CD4-positive, alpha-beta memory T cell (primary cell): Measurements from ENCODE around the gene ADCY6. TPM values are rescaled to one million over a fixed set of nuclear protein-coding genes. Genes with fewer than 3 reads are reported as not detected.

ENCODE experiments used
- CTCF ChIA-PET: fragments of 350-600 bp; sonication (Branson Sonifier 250); formaldehyde crosslinking; loops from one replicate; lab custom pipeline; 2021; ENCODE audit warnings: inconsistent platforms; ENCODE audit not compliant: partially characterized antibody; lab: Charles Lee
- POLR2A ChIA-PET: fragments of 350-600 bp; sonication (Branson Sonifier 250); formaldehyde crosslinking; loops from one replicate; lab custom pipeline; 2021; ENCODE audit not compliant: partially characterized antibody; lab: Charles Lee
- DNase-seq, 5 donors: peaks; one replicate each; pipeline versions ENCODE4 v3.0.0 to v3.0.0-alpha.2; 2020 to 2022; ENCODE audit warnings: mixed read lengths in 1 of 5
- H3K27ac ChIP-seq: one replicate; pipeline ENCODE4 v1.7.0; 2013; ENCODE audit warnings: low read depth, low read length
- H3K27me3 ChIP-seq: 2 replicates; pipeline ENCODE4 v1.7.0; 2013; ENCODE audit warnings: mild to moderate bottlenecking, low read length, moderate library complexity; ENCODE audit not compliant: insufficient read depth
- H3K36me3 ChIP-seq: 2 replicates; pipeline ENCODE4 v1.7.0; 2013; ENCODE audit warnings: mild to moderate bottlenecking, low read length, moderate library complexity; ENCODE audit not compliant: insufficient read depth
- H3K4me1 ChIP-seq: 2 replicates; pipeline ENCODE4 v1.7.0; 2013; ENCODE audit warnings: mild to moderate bottlenecking, low read length, moderate library complexity; ENCODE audit not compliant: insufficient read depth
- H3K4me3 ChIP-seq, 2 donors: one replicate each; pipeline ENCODE4 v1.7.0; 2013; ENCODE audit warnings: low read length in 2 of 2, mild to moderate bottlenecking in 1 of 2
- H3K9me3 ChIP-seq, 2 donors: one replicate each; pipeline ENCODE4 v1.7.0; 2013; ENCODE audit warnings: low read length in 2 of 2, control low read depth in 1 of 2; ENCODE audit not compliant: control insufficient read depth in 1 of 2
- H3K27ac Mint-ChIP-seq, 7 donors: one replicate each; pipeline ENCODE4 v1.8.0; 2020 to 2021; ENCODE audit warnings: mixed read lengths in 7 of 7, mild to moderate bottlenecking in 6 of 7, inconsistent platforms in 3 of 7, moderate library complexity in 3 of 7
- H3K27me3 Mint-ChIP-seq, 2 donors: one replicate each; pipeline ENCODE4 v1.8.0; 2020 to 2021; ENCODE audit warnings: mixed read lengths in 2 of 2
- H3K36me3 Mint-ChIP-seq, 2 donors: one replicate each; pipeline ENCODE4 v1.8.0; 2020 to 2021; ENCODE audit warnings: mixed read lengths in 2 of 2, inconsistent platforms in 1 of 2, mild to moderate bottlenecking in 1 of 2
- H3K4me1 Mint-ChIP-seq, 4 donors: one replicate each; pipeline ENCODE4 v1.8.0; 2020 to 2021; ENCODE audit warnings: mixed read lengths in 4 of 4, mild to moderate bottlenecking in 1 of 4
- H3K4me3 Mint-ChIP-seq, 8 donors: one replicate each; pipeline ENCODE4 v1.8.0; 2020 to 2021; ENCODE audit warnings: mixed read lengths in 8 of 8, mild to moderate bottlenecking in 7 of 8, moderate library complexity in 6 of 8, inconsistent platforms in 3 of 8
- H3K9me3 Mint-ChIP-seq, 8 donors: one replicate each; pipeline ENCODE4 v1.8.0; 2020 to 2021; ENCODE audit warnings: mixed read lengths in 8 of 8, mild to moderate bottlenecking in 5 of 8, inconsistent platforms in 3 of 8, moderate library complexity in 1 of 8
- intact Hi-C: fragments of 100-400 bp; cut with micrococcal nuclease; formaldehyde crosslinking; loops from one replicate; pipeline ENCODE4 v1.15.1; 2023
- polyA plus RNA-seq, 2 donors: library from polyadenylated mRNA; unstranded; fragments of 300-500 nt; fragmentation: Illumina TruSeq; gene quantifications; one replicate each; pipeline ENCODE4 v1.2.3, GENCODE V29; 2021
- total RNA-seq, 2 experiments: library from RNA; stranded (reverse); gene quantifications; one replicate each; pipeline ENCODE4 v1.2.3, GENCODE V29; 2021

Gene ADCY6
- total and polyA plus RNA-seq, 4 experiments from 2014 or later: not detected

DNA sequence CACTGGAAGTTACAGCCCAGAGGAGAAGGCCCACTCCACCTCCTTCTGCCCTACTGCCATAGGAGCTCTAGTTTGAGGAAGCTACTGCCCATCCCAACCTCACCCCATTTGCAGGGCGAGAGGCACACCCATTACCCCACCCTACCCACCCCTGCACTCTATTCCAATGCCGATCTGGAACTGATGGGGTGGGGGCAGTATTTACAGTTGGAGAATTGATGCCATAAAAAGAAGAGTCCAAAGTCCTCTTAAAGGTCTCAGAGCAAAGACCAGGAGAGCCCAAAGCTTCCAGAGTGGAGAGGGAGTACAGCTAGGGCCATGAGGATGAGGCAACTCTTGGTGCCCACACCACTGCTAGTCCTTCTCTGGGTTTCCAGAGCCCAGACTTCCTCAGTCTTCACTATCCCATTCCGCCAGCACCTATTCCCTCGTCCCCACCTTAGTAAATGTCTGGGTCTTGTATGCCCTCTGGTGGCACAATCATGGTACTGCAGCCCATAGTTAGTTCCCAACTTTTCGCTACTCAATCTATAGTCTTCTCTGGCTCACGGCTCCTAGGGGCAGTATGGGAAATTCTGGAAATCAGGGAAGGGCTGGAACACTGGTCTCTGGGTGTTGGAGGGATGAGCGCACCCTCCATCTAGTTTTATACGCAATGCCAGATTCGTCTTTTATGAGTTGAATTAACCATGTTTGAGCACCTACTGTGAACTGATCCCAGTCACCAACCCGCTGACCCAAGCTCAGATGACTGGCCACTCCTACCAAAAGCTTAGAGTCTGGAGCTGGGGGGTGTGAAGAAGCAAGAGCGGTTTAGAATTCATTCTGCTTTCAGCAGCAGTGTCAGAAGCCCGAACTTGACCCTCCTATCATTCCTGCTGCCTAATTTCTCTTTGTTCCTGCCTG lies 6.9 kb upstream of the ADCY6 start:
- intact Hi-C loops: loop anchor here (1.0 kb wide), 1 partner anchor 43 kb away; no protein-coding TSS in a partner anchor
- DNase-seq: peak in 4 of 5 donors; percentile 43 to 56 (median 51)
- Mint-ChIP-seq H3K27me3 (peaks cover 0 to 7% of the 10 kb centered on the region in 2 donors), H3K36me3 (no peaks in the 10 kb centered on the region), H3K27ac (no peak overlapping the region), H3K4me1 (peaks cover 0 to 4% (median 3%) of the 10 kb centered on the region in 4 donors), H3K4me3 (no peak overlapping the region), H3K9me3 (no peaks in the 10 kb centered on the region)
- ChIA-PET CTCF (interaction anchor here (0.7 to 8.3 kb wide), 18 partner anchors 8 to 254 kb away, joined by 3 to 156 read pairs (median 6); partner anchors contain the start of gene CACNB3), POLR2A (no interaction called here)
- H3K4me3 ChIP-seq: no peak overlapping the region
- no peaks in the 10 kb centered on the region for H3K4me1 ChIP-seq
- no peaks in the 10 kb centered on the region for H3K36me3 ChIP-seq
- no peaks in the 10 kb centered on the region for H3K9me3 ChIP-seq
- H3K27ac ChIP-seq: no peak overlapping the region
- no peaks in the 10 kb centered on the region for H3K27me3 ChIP-seq

DNA sequence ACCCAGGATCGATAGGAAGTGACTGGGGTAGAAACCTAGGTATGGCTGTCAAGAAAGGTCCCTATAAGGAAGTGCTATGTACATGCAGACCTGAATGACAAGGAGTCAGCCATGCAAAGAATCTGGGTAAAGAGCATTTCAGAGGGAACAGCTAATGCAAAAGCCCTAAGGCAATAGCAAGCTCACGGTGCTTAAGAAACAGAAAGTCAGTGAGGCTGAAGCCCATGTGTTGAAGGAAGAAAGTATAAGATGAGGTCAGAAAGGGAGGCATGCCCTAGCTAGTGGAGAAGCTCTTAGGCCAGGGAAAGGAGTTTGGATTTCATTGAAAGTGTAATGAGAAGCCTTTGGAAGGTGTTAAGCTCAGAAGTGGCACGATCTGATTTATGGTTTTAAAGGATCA lies 6.0 kb upstream of the ADCY6 start:
- H3K4me1 ChIP-seq: no peaks in the 10 kb centered on the region
- intact Hi-C loops: no loop called here
- no peaks in the 10 kb centered on the region for H3K9me3 Mint-ChIP-seq
- no peak overlapping the region for H3K27ac Mint-ChIP-seq
- no peaks in the 10 kb centered on the region for H3K36me3 ChIP-seq
- no peak overlapping the region for H3K27ac ChIP-seq
- H3K27me3 Mint-ChIP-seq: peaks cover 7 to 14% of the 10 kb centered on the region in 2 donors
- H3K36me3 Mint-ChIP-seq: no peaks in the 10 kb centered on the region
- no peaks in the 10 kb centered on the region for H3K9me3 ChIP-seq
- H3K27me3 ChIP-seq: peaks cover 5% of the 10 kb centered on the region
- no peak for DNase-seq
- no peak overlapping the region for H3K4me3 Mint-ChIP-seq
- POLR2A ChIA-PET: interaction anchor here (0.6 kb wide), 1 partner anchor 21 kb away, joined by 3 read pairs; no protein-coding TSS in a partner anchor
- no peak overlapping the region for H3K4me3 ChIP-seq
- H3K4me1 Mint-ChIP-seq: peaks cover 0 to 10% (median 3%) of the 10 kb centered on the region in 4 donors
- CTCF ChIA-PET: interaction anchor here (0.7 to 8.3 kb wide), 18 partner anchors 9 to 253 kb away, joined by 3 to 156 read pairs (median 6); partner anchors contain the start of genes CACNB3 and DDX23

DNA sequence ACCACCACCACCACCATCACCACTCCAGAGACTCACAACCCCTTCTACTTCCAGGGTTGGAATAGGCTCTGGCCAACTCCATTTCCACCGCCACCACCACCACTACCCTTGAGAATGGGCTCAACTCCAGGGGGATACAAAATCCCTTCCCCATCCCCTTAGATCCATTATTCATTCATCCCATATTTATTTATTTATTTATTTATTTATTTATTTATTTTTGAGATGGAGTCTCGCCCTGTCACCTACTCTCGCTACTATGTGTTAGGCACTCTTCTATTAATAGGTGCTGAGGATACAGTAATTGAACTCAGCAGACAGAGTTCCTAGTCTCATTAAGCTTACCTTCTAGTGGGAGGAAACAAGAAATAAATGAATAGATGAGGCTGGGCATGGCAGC lies 4.8 kb upstream of the ADCY6 start:
- H3K27ac Mint-ChIP-seq: no peak overlapping the region
- CTCF ChIA-PET: interaction anchor here (0.7 to 8.3 kb wide), 9 partner anchors 14 to 1982 kb away, joined by 3 to 156 read pairs (median 7); partner anchors contain the start of gene CACNB3

DNA sequence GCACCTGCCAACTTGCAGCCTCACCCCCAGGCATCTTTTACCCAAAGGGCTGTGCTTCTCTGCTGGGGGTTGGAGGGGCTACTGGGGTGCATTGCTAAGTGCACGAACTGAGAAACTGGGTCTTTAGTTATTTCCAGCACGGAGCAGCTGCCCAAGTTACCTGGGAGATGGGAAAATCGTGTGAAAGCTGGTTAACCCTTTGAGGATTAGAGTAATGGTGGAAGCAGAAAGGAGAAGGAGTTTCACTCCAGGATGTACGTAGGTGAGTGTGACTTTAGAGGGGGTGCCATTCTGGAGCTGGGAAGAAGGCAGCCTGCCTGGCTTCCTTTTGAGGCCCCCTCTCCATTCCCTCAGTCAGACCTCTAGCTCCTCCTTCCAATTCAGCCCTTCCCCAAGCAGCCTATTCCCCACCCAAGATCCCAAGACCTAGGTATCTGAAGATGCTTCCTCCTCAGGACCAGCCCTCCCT lies 1.0 kb upstream of the ADCY6 start:
- Histone ChIP-seq H3K27me3 (peaks cover 15% of the 10 kb centered on the region), H3K27ac (no peak overlapping the region), H3K4me3 (no peak overlapping the region), H3K9me3 (no peaks in the 10 kb centered on the region), H3K4me1 (no peaks in the 10 kb centered on the region), H3K36me3 (no peaks in the 10 kb centered on the region)
- intact Hi-C loops: no loop called here
- no peak for DNase-seq
- H3K27ac Mint-ChIP-seq: no peak overlapping the region
- H3K36me3 Mint-ChIP-seq: no peaks in the 10 kb centered on the region
- no peaks in the 10 kb centered on the region for H3K9me3 Mint-ChIP-seq
- peak overlapping the region; percentile 30 to 60 (median 48) for H3K4me3 Mint-ChIP-seq
- ChIA-PET POLR2A (no interaction called here), CTCF (interaction anchor here (1.9 kb wide), 1 partner anchor 37 kb away, joined by 12 read pairs; no protein-coding TSS in a partner anchor)
- peaks cover 34 to 46% of the 10 kb centered on the region in 2 donors for H3K27me3 Mint-ChIP-seq
- peaks cover 0 to 18% (median 5%) of the 10 kb centered on the region in 4 donors for H3K4me1 Mint-ChIP-seq

More for the DNA sequence above, 4.8 kb upstream of the ADCY6 start:
- Histone ChIP-seq H3K4me3 (no peak overlapping the region), H3K9me3 (no peaks in the 10 kb centered on the region), H3K4me1 (no peaks in the 10 kb centered on the region), H3K27me3 (peaks cover 8% of the 10 kb centered on the region), H3K27ac (no peak overlapping the region), H3K36me3 (no peaks in the 10 kb centered on the region)
- intact Hi-C loops: no loop called here
- no peaks in the 10 kb centered on the region for H3K9me3 Mint-ChIP-seq
- H3K4me1 Mint-ChIP-seq: peaks cover 1 to 15% (median 3%) of the 10 kb centered on the region in 4 donors
- no peak for DNase-seq
- H3K36me3 Mint-ChIP-seq: no peaks in the 10 kb centered on the region
- peaks cover 9 to 17% of the 10 kb centered on the region in 2 donors for H3K27me3 Mint-ChIP-seq
- POLR2A ChIA-PET: no interaction called here
- H3K4me3 Mint-ChIP-seq: no peak overlapping the region

DNA sequence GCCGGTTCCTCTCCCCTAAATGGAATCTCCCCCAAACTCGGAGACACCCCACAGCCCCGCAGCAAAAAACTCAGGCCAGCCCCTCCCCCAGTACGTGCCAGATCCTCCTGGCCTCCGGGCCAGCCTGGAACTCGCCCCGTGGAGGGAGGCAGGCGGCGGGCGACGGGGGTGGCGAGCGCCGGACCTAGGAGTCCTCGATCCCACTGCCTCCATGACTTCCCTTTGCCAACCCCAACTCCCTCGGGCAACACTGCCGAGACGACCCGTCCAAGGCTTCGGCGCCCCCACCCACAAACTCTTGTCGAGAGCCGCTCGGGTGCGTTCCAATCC lies 400 bp downstream of the ADCY6 start:
- no peak for DNase-seq
- CTCF ChIA-PET: interaction anchor here (1.9 kb wide), 1 partner anchor 35 kb away, joined by 12 read pairs; no protein-coding TSS in a partner anchor
- H3K4me3 ChIP-seq: no peak overlapping the region
- H3K4me1 Mint-ChIP-seq: peaks cover 0 to 18% (median 5%) of the 10 kb centered on the region in 4 donors
- no peaks in the 10 kb centered on the region for H3K9me3 ChIP-seq
- no peaks in the 10 kb centered on the region for H3K36me3 ChIP-seq
- intact Hi-C loops: no loop called here
- H3K4me1 ChIP-seq: no peaks in the 10 kb centered on the region
- POLR2A ChIA-PET: no interaction called here
- peaks cover 34 to 46% of the 10 kb centered on the region in 2 donors for H3K27me3 Mint-ChIP-seq
- H3K27ac Mint-ChIP-seq: no peak overlapping the region
- no peaks in the 10 kb centered on the region for H3K9me3 Mint-ChIP-seq
- H3K4me3 Mint-ChIP-seq: peak overlapping the region; percentile 70 to 84 (median 76)
- no peak overlapping the region for H3K27ac ChIP-seq
- peaks cover 15% of the 10 kb centered on the region for H3K27me3 ChIP-seq
- no peaks in the 10 kb centered on the region for H3K36me3 Mint-ChIP-seq

DNA sequence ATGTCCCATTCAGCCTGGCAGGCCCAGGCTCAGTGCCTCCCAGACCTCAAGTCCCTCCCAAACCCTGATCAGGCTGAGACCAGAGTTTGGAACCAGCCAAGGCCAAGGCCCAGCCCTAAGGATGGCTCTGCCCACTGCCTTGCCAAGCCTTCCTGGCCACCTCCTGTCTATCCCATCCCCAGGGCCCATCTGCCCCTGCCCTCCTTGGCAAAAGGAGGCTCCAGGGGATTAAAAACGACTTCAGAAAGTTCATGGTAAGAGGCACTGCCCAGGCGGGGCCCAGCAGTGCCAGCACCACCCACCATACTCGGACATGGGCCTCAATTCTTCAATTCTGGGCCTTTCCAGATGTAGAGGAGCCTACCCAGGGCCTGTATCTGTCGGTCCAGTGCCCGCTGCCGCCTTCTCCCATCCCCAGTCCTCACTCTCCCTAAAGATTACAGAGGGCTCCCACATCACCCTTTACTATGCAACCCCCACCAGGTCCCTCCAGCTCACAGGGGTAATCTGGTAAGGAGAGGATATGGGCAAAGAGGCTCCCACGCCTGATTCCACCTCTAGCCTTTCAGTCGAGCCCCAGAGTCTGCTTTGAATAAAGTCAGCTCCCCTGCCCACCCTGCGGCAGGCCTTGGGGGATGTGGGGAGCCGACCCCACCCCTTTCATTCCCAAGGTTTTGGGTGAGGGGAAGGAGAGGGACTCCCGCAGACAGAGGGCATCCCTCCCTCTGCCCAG lies 932 bp downstream of the ADCY6 start:
- ChIA-PET POLR2A (no interaction called here), CTCF (interaction anchor here (0.7 kb wide), 1 partner anchor 342 kb away, joined by 3 read pairs; no protein-coding TSS in a partner anchor)
- H3K36me3 Mint-ChIP-seq: no peaks in the 10 kb centered on the region
- no peak for DNase-seq
- no peak overlapping the region for H3K4me3 ChIP-seq
- H3K9me3 Mint-ChIP-seq: no peaks in the 10 kb centered on the region
- H3K27me3 Mint-ChIP-seq: peaks cover 34 to 46% of the 10 kb centered on the region in 2 donors
- peak overlapping the region; percentile 44 to 79 (median 72) for H3K4me3 Mint-ChIP-seq
- H3K27me3 ChIP-seq: peaks cover 15% of the 10 kb centered on the region
- no peak overlapping the region for H3K27ac Mint-ChIP-seq
- peaks cover 0 to 18% (median 5%) of the 10 kb centered on the region in 4 donors for H3K4me1 Mint-ChIP-seq
- H3K9me3 ChIP-seq: no peaks in the 10 kb centered on the region
- no peaks in the 10 kb centered on the region for H3K36me3 ChIP-seq
- no peak overlapping the region for H3K27ac ChIP-seq
- intact Hi-C loops: no loop called here
- H3K4me1 ChIP-seq: no peaks in the 10 kb centered on the region
